HepG2 (cell line): ENCODE data around the gene PHKG1. TPM values are rescaled to one million over a fixed set of nuclear protein-coding genes. Genes with fewer than 3 reads are reported as not detected.

ENCODE experiments used
- DZIP1 ChIP-seq: sonication (generic); formaldehyde crosslinking; IDR thresholded peaks from 2 replicates; pipeline ENCODE4 v1.5.0; 2020; ENCODE audit warnings: mild to moderate bottlenecking, missing genetic modification reagents
- ERF ChIP-seq: IDR thresholded peaks from 2 replicates; pipeline ENCODE4 v1.6.1; 2018; ENCODE audit warnings: missing biosample characterization, missing genetic modification reagents
- HNF1B ChIP-seq: sonication (generic); formaldehyde crosslinking; IDR thresholded peaks from 2 replicates; pipeline ENCODE4 v1.5.1; 2020; ENCODE audit warnings: mild to moderate bottlenecking, moderate library complexity, missing genetic modification reagents
- IRX3 ChIP-seq: sonication (generic); formaldehyde crosslinking; IDR thresholded peaks from 2 replicates; pipeline ENCODE4 v1.8.1; 2023; ENCODE audit warnings: mild to moderate bottlenecking, low read depth, missing genetic modification reagents, borderline replicate concordance
- ISX ChIP-seq: sonication (generic); formaldehyde crosslinking; conservative IDR thresholded peaks from 2 replicates; pipeline ENCODE4 v1.5.0; 2020; ENCODE audit warnings: missing genetic modification reagents
- LCORL ChIP-seq, 2 experiments: fragments of 450-650 bp in 1 of 2; sonication (generic) in 1 of 2; formaldehyde crosslinking in 1 of 2; IDR thresholded peaks; 2 replicates each; pipeline versions ENCODE4 v1.5.0 to v1.6.1; 2017 to 2020; ENCODE audit warnings: antibody characterized with exemption in 1 of 2, missing genetic modification reagents in 1 of 2
- MAFG ChIP-seq: sonication (generic); formaldehyde crosslinking; IDR thresholded peaks from 2 replicates; pipeline ENCODE4 v1.5.1; 2020; ENCODE audit warnings: mild to moderate bottlenecking, missing genetic modification reagents
- NR0B2 ChIP-seq: sonication (generic); formaldehyde crosslinking; IDR thresholded peaks from 2 replicates; pipeline ENCODE4 v1.4.0; 2020; ENCODE audit warnings: mild to moderate bottlenecking, missing genetic modification reagents
- PLRG1 ChIP-seq: fragments of 450-650 bp; conservative IDR thresholded peaks from 2 replicates; pipeline ENCODE4 v1.6.1; 2016
- SATB2 ChIP-seq: sonication (generic); formaldehyde crosslinking; IDR thresholded peaks from 2 replicates; pipeline ENCODE4 v1.5.0; 2020; ENCODE audit warnings: missing genetic modification reagents
- ZBTB26 ChIP-seq: IDR thresholded peaks from 2 replicates; pipeline ENCODE4 v1.6.1; 2016; ENCODE audit warnings: missing compliant biosample characterization, missing genetic modification reagents, borderline replicate concordance
- ZNF207 ChIP-seq: fragments of 450-650 bp; IDR thresholded peaks from 2 replicates; pipeline ENCODE4 v1.6.1; 2016; ENCODE audit warnings: antibody characterized with exemption, borderline replicate concordance
- ZNF33A ChIP-seq: sonication (generic); formaldehyde crosslinking; IDR thresholded peaks from 2 replicates; pipeline ENCODE4 v1.5.1; 2020; ENCODE audit warnings: missing genetic modification reagents, mild to moderate bottlenecking, moderate library complexity, borderline replicate concordance
- ZNF414 ChIP-seq: sonication (generic); formaldehyde crosslinking; IDR thresholded peaks from 2 replicates; pipeline ENCODE4 v1.5.0; 2020; ENCODE audit warnings: missing genetic modification reagents
- ZNF468 ChIP-seq: sonication (generic); formaldehyde crosslinking; IDR thresholded peaks from 2 replicates; pipeline ENCODE4 v1.8.0; 2022; ENCODE audit warnings: mild to moderate bottlenecking, moderate library complexity, missing genetic modification reagents
- ZNF670 ChIP-seq: sonication (generic); formaldehyde crosslinking; IDR thresholded peaks from 2 replicates; pipeline ENCODE4 v1.8.0; 2022; ENCODE audit warnings: mild to moderate bottlenecking, missing genetic modification reagents, borderline replicate concordance
- polyA plus RNA-seq, 8 experiments: library from polyadenylated mRNA; depleted of rRNA in 3 of 8; stranded (reverse) in 7 of 8; unstranded in 1 of 8; fragments of >200 nt; fragmentation: Illumina TruSeq in 4 of 8; extraction: Trizol in 4 of 8; gene quantifications; 2 replicates each; pipeline versions ENCODE4 v1.2.1 to v1.2.3, GENCODE V29; 2011 to 2016; ENCODE audit warnings: low read depth in 4 of 8, missing spikeins in 1 of 8, mixed read lengths in 1 of 8; ENCODE audit not compliant: insufficient read depth in 1 of 8
- total RNA-seq, 5 experiments: library from RNA; depleted of rRNA; stranded (reverse); fragments of >200 nt; fragmentation: Illumina TruSeq; extraction: Trizol; gene quantifications; 2 replicates each; pipeline ENCODE4 v1.2.3, GENCODE V29; 2016; ENCODE audit warnings: low read depth in 1 of 5
- TF ChIP-seq, protein P1 (sequence below): IDR thresholded peaks from 2 replicates; pipeline ENCODE4 v1.6.1; 2016; ENCODE audit warnings: control low read depth
- TF ChIP-seq, protein P2 (sequence below): sonication (generic); formaldehyde crosslinking; IDR thresholded peaks from 2 replicates; pipeline ENCODE4 v1.5.0; 2020; ENCODE audit warnings: missing genetic modification reagents

PHKG1 gene
- total and polyA plus RNA-seq, 2 of the 13 experiments (the other 11 are each of a cell fraction or from before 2014, with no cell fraction given): 0.44 to 0.71 TPM

GRCh38 chr7:56063882-56064625, 28.7 kb downstream of the PHKG1 start, which contains the start of gene SUMF2 (continued):
- no peak for TF ChIP-seq ZNF207
- no peak for TF ChIP-seq LCORL (IDR thresholded peaks at IDR 0.05)
- TF ChIP-seq LCORL (CRISPR knock-in tag; IDR thresholded peaks at IDR 0.05): peak; percentile 73; the same call in 1 of the 2 replicates
- no peak for TF ChIP-seq MAFG (CRISPR knock-in tag)
- TF ChIP-seq ZNF414 (CRISPR knock-in tag): peak; percentile 91
- peak; percentile 22; the same call in 1 of the 2 replicates for TF ChIP-seq IRX3 (CRISPR knock-in tag)
- no peak for TF ChIP-seq ISX (CRISPR knock-in tag)
- TF ChIP-seq DZIP1 (CRISPR knock-in tag): no peak; the same call in 1 of the 2 replicates
- TF ChIP-seq NR0B2 (CRISPR knock-in tag): peak; percentile 82
- no peak for TF ChIP-seq ZNF670 (CRISPR knock-in tag)
- no peak for TF ChIP-seq ZNF33A (CRISPR knock-in tag)
- TF ChIP-seq SATB2 (CRISPR knock-in tag): no peak
- 0 out of 2 replicates have a peak, but pooled peaks have one; percentile 52 for TF ChIP-seq ZBTB26 (CRISPR knock-in tag)
- TF ChIP-seq ZNF468: no peak
- TF ChIP-seq HNF1B: no peak
- no peak for TF ChIP-seq ERF (CRISPR knock-in tag)
- no peak for TF ChIP-seq PLRG1
- TF ChIP-seq, protein P1, sequence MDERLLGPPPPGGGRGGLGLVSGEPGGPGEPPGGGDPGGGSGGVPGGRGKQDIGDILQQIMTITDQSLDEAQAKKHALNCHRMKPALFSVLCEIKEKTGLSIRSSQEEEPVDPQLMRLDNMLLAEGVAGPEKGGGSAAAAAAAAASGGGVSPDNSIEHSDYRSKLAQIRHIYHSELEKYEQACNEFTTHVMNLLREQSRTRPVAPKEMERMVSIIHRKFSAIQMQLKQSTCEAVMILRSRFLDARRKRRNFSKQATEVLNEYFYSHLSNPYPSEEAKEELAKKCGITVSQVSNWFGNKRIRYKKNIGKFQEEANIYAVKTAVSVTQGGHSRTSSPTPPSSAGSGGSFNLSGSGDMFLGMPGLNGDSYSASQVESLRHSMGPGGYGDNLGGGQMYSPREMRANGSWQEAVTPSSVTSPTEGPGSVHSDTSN (CRISPR knock-in tag): no peak
- TF ChIP-seq, protein P2, sequence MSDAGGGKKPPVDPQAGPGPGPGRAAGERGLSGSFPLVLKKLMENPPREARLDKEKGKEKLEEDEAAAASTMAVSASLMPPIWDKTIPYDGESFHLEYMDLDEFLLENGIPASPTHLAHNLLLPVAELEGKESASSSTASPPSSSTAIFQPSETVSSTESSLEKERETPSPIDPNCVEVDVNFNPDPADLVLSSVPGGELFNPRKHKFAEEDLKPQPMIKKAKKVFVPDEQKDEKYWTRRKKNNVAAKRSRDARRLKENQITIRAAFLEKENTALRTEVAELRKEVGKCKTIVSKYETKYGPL (CRISPR knock-in tag): no peak
